H1 (cell line): ENCODE data around the gene ARHGEF7. TPM values are rescaled to one million over a fixed set of nuclear protein-coding genes. Genes with fewer than 3 reads are reported as not detected.

Experiments used
- CTCF ChIA-PET: fragments of 300-600 bp; sonication (Branson Sonifier 250); formaldehyde crosslinking; loops from one replicate; lab custom pipeline; 2021; ENCODE audit not compliant: partially characterized antibody; lab: Charles Lee
- POLR2A ChIA-PET: fragments of 300-600 bp; sonication (Branson Sonifier 250); formaldehyde crosslinking; loops from one replicate; lab custom pipeline; 2021; ENCODE audit warnings: inconsistent platforms; ENCODE audit not compliant: partially characterized antibody; lab: Charles Lee
- DNase-seq, 2 experiments: peaks; one replicate each; pipeline versions ENCODE4 v3.0.0 to v3.0.0-alpha.2; 2010 to 2022; ENCODE audit warnings: low spot score in 2 of 2, low read depth in 1 of 2, mixed read lengths in 1 of 2
- FAIRE-seq: peaks from 2 replicates; lab custom pipeline; 2011; peaks lifted over from hg19 to GRCh38; lab: Jason Lieb, UNC
- H2AFZ ChIP-seq: 2 replicates; pipeline ENCODE4 v1.8.1; 2012; ENCODE audit warnings: low read length, inconsistent platforms
- H2AK5ac ChIP-seq: 2 replicates; pipeline ENCODE4 v1.6.1; 2013; ENCODE audit warnings: low read depth, low read length
- H2BK120ac ChIP-seq: replicated peaks from 2 replicates; pipeline ENCODE3; 2013; ENCODE audit warnings: low read depth, low read length, inconsistent platforms
- H2BK12ac ChIP-seq: 2 replicates; pipeline ENCODE4 v1.6.1; 2013; ENCODE audit warnings: low read depth, low read length
- H2BK15ac ChIP-seq: 2 replicates; pipeline ENCODE4 v1.6.1; 2013; ENCODE audit warnings: low read length
- H2BK20ac ChIP-seq: 2 replicates; pipeline ENCODE4 v1.6.1; 2013; ENCODE audit warnings: low read length
- H2BK5ac ChIP-seq: 2 replicates; pipeline ENCODE4 v1.6.1; 2013; ENCODE audit warnings: low read depth, low read length
- H3K14ac ChIP-seq: 2 replicates; pipeline ENCODE4 v1.6.1; 2013; ENCODE audit warnings: inconsistent platforms; ENCODE audit not compliant: insufficient read length
- H3K18ac ChIP-seq: 2 replicates; pipeline ENCODE4 v1.6.1; 2013; ENCODE audit warnings: low read length; ENCODE audit errors: extremely low read depth
- H3K23ac ChIP-seq: 2 replicates; pipeline ENCODE4 v1.6.1; 2013; ENCODE audit warnings: inconsistent platforms; ENCODE audit not compliant: insufficient read length
- H3K23me2 ChIP-seq: 2 replicates; pipeline ENCODE4 v1.6.1; 2013; ENCODE audit warnings: low read depth, low read length
- H3K27ac ChIP-seq: 2 replicates; pipeline ENCODE4 v1.6.1; 2011; ENCODE audit warnings: low read depth, low read length, inconsistent platforms
- H3K27me3 ChIP-seq, 4 experiments: replicated peaks in 1 of 4; 1 replicate in 1 of 4; 2 replicates in 3 of 4; pipeline versions ENCODE4 v1.6.1 to v1.8.1; 2011 to 2013; ENCODE audit warnings: low read length in 3 of 4, mild to moderate bottlenecking in 3 of 4, inconsistent platforms in 2 of 4, mixed read lengths in 2 of 4, moderate library complexity in 1 of 4; ENCODE audit not compliant: control insufficient read depth in 3 of 4, insufficient read depth in 3 of 4; ENCODE audit errors: extremely low read depth in 1 of 4
- H3K36me3 ChIP-seq, 4 experiments: 2 replicates each; pipeline versions ENCODE4 v1.6.1 to v1.8.1; 2011 to 2013; ENCODE audit warnings: mild to moderate bottlenecking in 4 of 4, low read length in 3 of 4, moderate library complexity in 2 of 4, control low read depth in 1 of 4, inconsistent platforms in 1 of 4; ENCODE audit not compliant: insufficient read depth in 4 of 4, control insufficient read depth in 2 of 4
- H3K4ac ChIP-seq: replicated peaks from 2 replicates; pipeline ENCODE3; 2013; ENCODE audit warnings: low read length, low read depth, mixed read lengths, inconsistent platforms; ENCODE audit not compliant: insufficient read length
- H3K4me1 ChIP-seq, 4 experiments: replicated peaks in 1 of 4; 1 replicate in 1 of 4; 2 replicates in 3 of 4; pipeline versions ENCODE4 v1.6.1 to v1.8.1; 2011 to 2013; ENCODE audit warnings: low read length in 3 of 4, inconsistent platforms in 2 of 4, mixed read lengths in 1 of 4; ENCODE audit not compliant: insufficient read depth in 4 of 4, control insufficient read depth in 3 of 4
- H3K4me2 ChIP-seq, 2 experiments: 2 replicates each; pipeline versions ENCODE4 v1.6.1 to v1.8.1; 2011 to 2013; ENCODE audit warnings: low read depth in 2 of 2, low read length in 2 of 2, control low read depth in 1 of 2, inconsistent platforms in 1 of 2, mild to moderate bottlenecking in 1 of 2; ENCODE audit not compliant: insufficient read depth in 1 of 2
- H3K4me3 ChIP-seq, 4 experiments: fragments of 200-600, 300-600 bp in 1 of 4; sonication (generic), shearing (Covaris generic), sonication (Bioruptor Twin) in 1 of 4; 2 replicates each; pipeline versions ENCODE4 v1.5.1 to v1.8.1; 2011 to 2016; ENCODE audit warnings: low read length in 4 of 4, low read depth in 3 of 4, control low read depth in 2 of 4, inconsistent platforms in 2 of 4, mild to moderate bottlenecking in 2 of 4, mixed read lengths in 1 of 4, moderate library complexity in 1 of 4; ENCODE audit not compliant: insufficient read depth in 2 of 4; ENCODE audit errors: extremely low read depth in 1 of 4
- H3K56ac ChIP-seq: replicated peaks from 2 replicates; pipeline ENCODE3; 2013; ENCODE audit warnings: low read depth, mild to moderate bottlenecking, mixed read lengths, low read length, inconsistent platforms; ENCODE audit not compliant: insufficient read length
- H3K79me1 ChIP-seq: 2 replicates; pipeline ENCODE4 v1.6.1; 2013; ENCODE audit warnings: low read depth, low read length, control low read depth
- H3K79me2 ChIP-seq, 2 experiments: 2 replicates each; pipeline versions ENCODE4 v1.6.1 to v1.8.1; 2012 to 2013; ENCODE audit warnings: low read length in 2 of 2, mild to moderate bottlenecking in 2 of 2, inconsistent platforms in 1 of 2; ENCODE audit not compliant: insufficient read depth in 2 of 2, control insufficient read depth in 1 of 2
- H3K9ac ChIP-seq, 4 experiments: replicated peaks in 1 of 4; 1 replicate in 1 of 4; 2 replicates in 3 of 4; pipeline versions ENCODE4 v1.6.1 to v1.8.1; 2011 to 2013; ENCODE audit warnings: low read depth in 3 of 4, low read length in 3 of 4, control low read depth in 2 of 4, mild to moderate bottlenecking in 2 of 4, moderate library complexity in 2 of 4, inconsistent platforms in 1 of 4; ENCODE audit errors: extremely low read depth in 1 of 4
- H3K9me3 ChIP-seq, 2 experiments: 2 replicates each; pipeline versions ENCODE4 v1.6.1 to v1.8.1; 2012 to 2013; ENCODE audit warnings: mild to moderate bottlenecking in 2 of 2, moderate library complexity in 2 of 2, control low read depth in 1 of 2, inconsistent platforms in 1 of 2, low read depth in 1 of 2, low read length in 1 of 2, mixed read lengths in 1 of 2; ENCODE audit not compliant: insufficient read depth in 2 of 2
- H4K20me1 ChIP-seq, 2 experiments: replicated peaks in 1 of 2; 2 replicates each; pipeline versions ENCODE3 to v1.8.1; 2011 to 2013; ENCODE audit warnings: inconsistent platforms in 2 of 2, low read length in 2 of 2, mild to moderate bottlenecking in 1 of 2; ENCODE audit not compliant: insufficient read depth in 2 of 2, control insufficient read depth in 1 of 2
- H4K5ac ChIP-seq: 2 replicates; pipeline ENCODE4 v1.6.1; 2013; ENCODE audit warnings: low read length, low read depth, mixed read lengths, inconsistent platforms; ENCODE audit not compliant: insufficient read length
- H4K8ac ChIP-seq: 2 replicates; pipeline ENCODE4 v1.8.0; 2013; ENCODE audit warnings: mild to moderate bottlenecking, moderate library complexity, low read length, inconsistent platforms; ENCODE audit not compliant: insufficient read depth; ENCODE audit errors: extremely low read depth
- H4K91ac ChIP-seq: replicated peaks from 2 replicates; pipeline ENCODE3; 2013; ENCODE audit warnings: low read length, mixed read lengths, inconsistent platforms; ENCODE audit not compliant: insufficient read length
- ATF3 ChIP-seq: IDR thresholded peaks from 2 replicates; pipeline ENCODE4 v1.6.1; 2011; ENCODE audit warnings: low read depth, mild to moderate bottlenecking, low read length; ENCODE audit not compliant: insufficient read depth
- CEBPB ChIP-seq: IDR thresholded peaks from 2 replicates; pipeline ENCODE4 v1.6.1; 2012; ENCODE audit warnings: low read depth, low read length
- CHD2 ChIP-seq: IDR thresholded peaks from 2 replicates; pipeline ENCODE4 v1.6.1; 2012; ENCODE audit warnings: low read length, improper control_type of control experiment
- CTBP2 ChIP-seq: IDR thresholded peaks from 2 replicates; pipeline ENCODE4 v1.7.0; 2011; ENCODE audit warnings: borderline replicate concordance, mild to moderate bottlenecking, moderate library complexity, mixed read lengths, low read length; ENCODE audit not compliant: insufficient read depth, insufficient read length
- FOSL1 ChIP-seq: IDR thresholded peaks from 2 replicates; pipeline ENCODE4 v1.6.1; 2011; ENCODE audit warnings: mild to moderate bottlenecking, low read depth, low read length, moderate library complexity; ENCODE audit not compliant: insufficient read depth
- GABPA ChIP-seq: IDR thresholded peaks from 2 replicates; pipeline ENCODE4 v1.6.1; 2011; ENCODE audit warnings: mild to moderate bottlenecking, low read length, moderate library complexity, borderline replicate concordance; ENCODE audit not compliant: insufficient read depth
- JUND ChIP-seq: IDR thresholded peaks from 2 replicates; pipeline ENCODE4 v1.6.1; 2011; ENCODE audit warnings: mild to moderate bottlenecking, improper control_type of control experiment, low read length
- MAFK ChIP-seq: IDR thresholded peaks from 2 replicates; pipeline ENCODE4 v1.6.1; 2012; ENCODE audit warnings: low read depth, mild to moderate bottlenecking, improper control_type of control experiment, low read length
- POLR2A ChIP-seq, 2 experiments: IDR thresholded peaks; 1 replicate in 1 of 2; 2 replicates in 1 of 2; pipeline ENCODE4 v1.6.1; 2011; ENCODE audit warnings: low read depth in 2 of 2, low read length in 2 of 2, mild to moderate bottlenecking in 2 of 2; ENCODE audit errors: control extremely low read depth in 1 of 2
- RBBP5 ChIP-seq: IDR thresholded peaks from 2 replicates; pipeline ENCODE4 v1.7.1; 2012; ENCODE audit warnings: low read depth, mild to moderate bottlenecking, inconsistent platforms, low read length, moderate library complexity, borderline replicate concordance
- SAP30 ChIP-seq: fragments of 300-600 bp; sonication (generic); IDR thresholded peaks from 2 replicates; pipeline ENCODE4 v1.7.1; 2012; ENCODE audit warnings: low read length, moderate library complexity, mild to moderate bottlenecking, inconsistent platforms; ENCODE audit not compliant: insufficient read depth, insufficient replicate concordance
- SIN3A ChIP-seq, 2 experiments: IDR thresholded peaks in 1 of 2; conservative IDR thresholded peaks in 1 of 2; 2 replicates each; pipeline ENCODE4 v1.6.1; 2011 to 2012; ENCODE audit warnings: low read length in 2 of 2, improper control_type of control experiment in 1 of 2, low read depth in 1 of 2, mild to moderate bottlenecking in 1 of 2
- SP4 ChIP-seq: IDR thresholded peaks from 2 replicates; pipeline ENCODE4 v1.6.1; 2012; ENCODE audit warnings: low read length, inconsistent platforms
- TBP ChIP-seq: IDR thresholded peaks from 2 replicates; pipeline ENCODE4 v1.6.1; 2011; ENCODE audit warnings: low read depth, low read length, improper control_type of control experiment
- TEAD4 ChIP-seq: IDR thresholded peaks from 2 replicates; pipeline ENCODE4 v1.6.1; 2012; ENCODE audit warnings: low read depth, low read length, inconsistent platforms, mixed read lengths
- WGBS, 2 experiments: shearing (Covaris generic) in 1 of 2; methylation state at CpG; one replicate each; pipeline versions ENCODE4 v1.1.6 to v1.1.7; 2013 to 2015; ENCODE audit warnings: low lambda C conversion rate in 2 of 2, mixed read lengths in 2 of 2, inconsistent platforms in 1 of 2, low coverage in 1 of 2, missing lambda C conversion rate in 1 of 2; ENCODE audit not compliant: insufficient replicate concordance in 2 of 2, insufficient coverage in 1 of 2, insufficient read length in 1 of 2; ENCODE audit errors: extremely low coverage in 1 of 2, missing lambda C conversion rate in 1 of 2; 5-methylcytosine and 5-hydroxymethylcytosine counted together
- polyA plus RNA-seq, 7 experiments: library from polyadenylated mRNA; depleted of rRNA in 3 of 7; stranded (reverse) in 5 of 7; unstranded in 2 of 7; fragments of >200 nt in 5 of 7; fragments of 200-250 nt in 2 of 7; gene quantifications; 1 replicate in 5 of 7; 2 replicates in 1 of 7; 4 replicates in 1 of 7; pipeline versions ENCODE4 v1.2.1 to v1.2.3, GENCODE V29; 2011 to 2013; ENCODE audit warnings: missing spikeins in 2 of 7, mixed read lengths in 2 of 7
- total RNA-seq: library from RNA; stranded (reverse); fragmentation: NEBNext Ultra II Directional; extraction: Animal tissue kit (Norgen Biotek cat#: 25700); gene quantifications from 2 replicates; pipeline ENCODE4 v1.2.1, GENCODE V29; 2021

ARHGEF7 gene
- total and polyA plus RNA-seq, 2 of the 8 experiments (the other 6 are each of a cell fraction or from before 2014, with no cell fraction given) = 26.2 to 56.5 TPM

DNA sequence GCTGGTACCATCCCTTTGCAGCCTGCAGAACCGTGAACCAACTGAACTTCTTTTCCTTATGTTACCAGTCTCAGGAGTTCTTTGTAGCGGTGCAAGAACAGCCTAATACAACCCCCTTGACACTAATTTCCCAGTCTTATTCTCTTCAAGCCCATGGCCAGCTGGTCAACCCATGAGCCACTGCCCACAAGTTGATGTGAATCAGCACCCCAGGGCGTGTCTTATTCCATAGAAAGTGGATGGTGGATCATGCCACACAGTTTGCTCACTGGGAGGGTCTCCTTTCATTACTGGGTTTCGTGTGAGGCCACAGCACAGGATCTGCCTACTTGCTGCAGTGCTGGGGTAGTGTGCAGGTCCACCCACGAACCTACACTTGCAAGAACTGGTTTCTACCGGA is 232.3 kb downstream of the ARHGEF7 start:
- H4K91ac ChIP-seq = no peak overlapping the region
- no peak overlapping the region for H3K4ac ChIP-seq
- no peak overlapping the region for H2BK20ac ChIP-seq
- no peak overlapping the region for H2BK120ac ChIP-seq
- no peak overlapping the region for H3K4me2 ChIP-seq
- H3K4me1 ChIP-seq = peaks cover 0 to 5% (median 2%) of the 10 kb centered on the region in 4 experiments; a peak in 4 of 7 replicates
- H2AK5ac ChIP-seq = no peak overlapping the region
- DNase-seq (no peak), FAIRE-seq (no peak)
- ChIA-PET CTCF (interaction anchor here (3.3 kb wide), 1 partner anchor 58 kb away, joined by 31 read pairs; no protein-coding TSS in a partner anchor), POLR2A (no interaction called here)
- H3K79me2 ChIP-seq = no peaks in the 10 kb centered on the region
- H2BK12ac ChIP-seq = no peak overlapping the region
- no peak overlapping the region for H3K4me3 ChIP-seq
- H4K8ac ChIP-seq = no peak overlapping the region
- no peak overlapping the region for H2BK5ac ChIP-seq
- no peak overlapping the region for H3K56ac ChIP-seq
- H4K20me1 ChIP-seq = no peaks in the 10 kb centered on the region
- H3K23me2 ChIP-seq = no peaks in the 10 kb centered on the region
- 89% methylated on average over 6 of the region's 6 CpGs; no CpG with 5 or more reads in 1 of the 2 experiments for WGBS, 2 experiments
- no peaks in the 10 kb centered on the region for H3K79me1 ChIP-seq
- H3K27me3 ChIP-seq = no peaks in the 10 kb centered on the region; a peak in 1 of 7 replicates
- no peak overlapping the region for H3K14ac ChIP-seq
- no peaks in the 10 kb centered on the region for H3K36me3 ChIP-seq
- no peak overlapping the region for H3K9ac ChIP-seq
- no peak overlapping the region for H2AFZ ChIP-seq
- no peak overlapping the region for H4K5ac ChIP-seq
- no peak overlapping the region for H2BK15ac ChIP-seq
- H3K18ac ChIP-seq = no peak overlapping the region
- H3K9me3 ChIP-seq = no peaks in the 10 kb centered on the region
- no peak overlapping the region for H3K23ac ChIP-seq
- no peak overlapping the region for H3K27ac ChIP-seq
- no peak for TF ChIP-seq RBBP5
- TF ChIP-seq TEAD4 = no peak
- no peak for TF ChIP-seq FOSL1
- no peak for TF ChIP-seq SIN3A (conservative IDR thresholded peaks at IDR 0.05 in 1 of 2, IDR thresholded peaks at IDR 0.05 in 1 of 2; ENCODE audit: low read depth in 1 of 2, low read length in 2 of 2)
- no peak for TF ChIP-seq SP4
- no peak for TF ChIP-seq CHD2
- TF ChIP-seq GABPA = no peak
- no peak for TF ChIP-seq CTBP2
- no peak for TF ChIP-seq MAFK
- TF ChIP-seq POLR2A (IDR thresholded peaks at IDR 0.05; ENCODE audit: control extremely low read depth in 1 of 2, low read depth in 2 of 2, low read length in 2 of 2) = no peak
- no peak for TF ChIP-seq ATF3
- TF ChIP-seq JUND = no peak
- no peak for TF ChIP-seq CEBPB
- no peak for TF ChIP-seq TBP
- TF ChIP-seq SAP30 = no peak
